Measurements from ENCODE around the gene CD93. TPM values are rescaled to one million over a fixed set of nuclear protein-coding genes. Genes with fewer than 3 reads are reported as not detected.

The CD93 gene
- polyA plus RNA-seq, 4 donors = 35.7 to 43.9 (median 40.6) TPM

DNA sequence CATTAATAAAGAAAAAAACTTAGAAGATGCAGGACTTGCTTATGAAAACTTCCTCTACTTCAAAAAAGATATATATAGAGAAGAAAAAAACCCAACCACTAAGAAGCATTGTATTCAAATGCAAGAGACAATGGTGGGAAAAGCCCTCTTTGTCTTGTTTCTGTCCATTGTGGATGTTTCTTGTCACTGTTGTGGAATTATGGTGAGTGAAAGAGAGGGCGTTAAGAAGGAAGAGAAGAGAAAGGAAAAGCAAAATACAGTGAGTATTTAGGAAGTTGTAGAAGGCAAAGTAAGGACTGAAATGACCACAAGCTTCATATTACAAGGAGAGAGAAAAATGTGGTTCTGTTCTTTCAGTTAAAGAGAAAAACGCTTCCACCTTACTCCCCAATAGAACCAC, 22.5 kb downstream of the CD93 start:
- DNase-seq (ENCODE audit: low read depth in 4 of 4, low spot score in 2 of 4) = no peak

DNA sequence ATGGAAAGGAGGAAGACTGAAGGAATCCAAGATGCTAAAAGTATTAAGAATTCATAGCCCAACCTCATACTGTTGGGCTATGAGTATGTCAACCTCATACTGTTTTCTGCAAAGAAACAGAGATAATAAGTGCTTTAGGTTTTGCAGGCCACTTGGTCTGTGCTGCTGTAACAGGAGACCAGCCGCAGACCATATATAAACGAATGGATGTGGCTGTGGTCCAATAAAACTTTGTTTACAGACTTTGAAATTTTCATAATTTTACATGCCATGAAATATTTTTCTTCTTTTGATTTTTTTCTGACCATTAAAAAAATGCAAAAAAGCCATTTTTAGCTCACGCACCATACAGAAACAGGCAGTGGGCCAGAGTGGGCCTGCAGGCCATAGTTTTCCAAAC, 23.0 kb downstream of the CD93 start:
- no peak for DNase-seq (ENCODE audit: low read depth in 4 of 4, low spot score in 2 of 4)

DNA sequence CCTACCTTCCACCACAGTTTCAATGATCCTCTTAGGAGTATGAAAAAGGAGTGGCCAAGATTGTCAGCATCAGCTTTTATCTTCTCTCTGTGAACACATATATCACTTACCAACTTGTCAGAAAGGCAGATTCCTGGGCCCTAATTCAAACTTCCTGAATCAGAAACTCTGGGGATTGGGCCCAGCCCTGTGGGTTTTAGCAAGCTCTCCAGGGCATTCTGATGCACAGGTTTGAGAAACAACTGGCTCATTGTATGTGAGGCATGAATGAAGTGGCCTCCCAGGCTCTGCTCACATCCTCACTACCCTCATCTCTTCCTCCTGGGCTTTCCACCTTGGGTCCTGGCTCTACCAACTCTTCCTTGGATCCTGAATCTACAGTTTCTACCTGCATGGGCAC, 23.5 kb downstream of the CD93 start:
- DNase-seq (ENCODE audit: low read depth in 4 of 4, low spot score in 2 of 4) = no peak

DNA sequence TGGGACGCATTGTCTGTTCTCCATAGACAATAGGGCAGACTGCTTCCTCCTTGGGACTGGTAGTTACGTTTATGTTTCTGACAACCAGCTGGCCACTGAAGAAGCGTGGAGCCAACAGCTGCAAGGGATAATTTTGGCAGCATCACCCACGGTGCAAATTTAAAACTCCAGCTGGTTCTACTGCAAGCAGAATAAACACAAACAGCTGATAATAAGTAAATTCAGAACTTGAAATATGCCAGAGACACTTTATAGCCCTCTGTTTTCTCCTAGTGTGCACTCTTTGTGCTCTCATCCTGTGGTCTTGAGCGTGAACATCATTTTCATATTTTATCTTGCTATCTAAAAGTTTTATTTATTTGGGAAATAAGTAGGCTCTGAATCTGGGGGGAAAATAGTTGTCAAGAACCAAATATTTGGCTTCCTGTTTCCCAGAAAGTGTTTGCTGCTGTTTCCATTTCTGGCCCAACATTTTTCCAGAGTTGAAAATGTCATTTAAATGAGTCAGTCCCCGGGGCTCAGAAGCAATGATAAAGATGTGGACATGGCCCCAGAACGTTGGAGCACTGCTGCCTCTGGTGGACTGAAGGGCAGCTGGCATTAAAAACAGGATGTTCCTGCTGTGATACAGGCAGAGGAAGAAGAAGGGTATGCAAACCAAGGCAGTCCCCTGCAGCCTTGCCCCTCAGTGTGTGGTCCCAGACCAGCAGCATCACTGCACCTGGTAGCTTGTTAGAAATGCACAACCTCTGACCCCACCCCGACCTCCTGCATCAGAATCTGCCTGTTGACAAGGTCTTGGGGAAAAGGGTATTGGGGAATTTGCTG, 24.2 kb downstream of the CD93 start:
- peak in 1 of 4 donors; percentile 52 for DNase-seq (ENCODE audit: low read depth in 4 of 4, low spot score in 2 of 4)

DNA sequence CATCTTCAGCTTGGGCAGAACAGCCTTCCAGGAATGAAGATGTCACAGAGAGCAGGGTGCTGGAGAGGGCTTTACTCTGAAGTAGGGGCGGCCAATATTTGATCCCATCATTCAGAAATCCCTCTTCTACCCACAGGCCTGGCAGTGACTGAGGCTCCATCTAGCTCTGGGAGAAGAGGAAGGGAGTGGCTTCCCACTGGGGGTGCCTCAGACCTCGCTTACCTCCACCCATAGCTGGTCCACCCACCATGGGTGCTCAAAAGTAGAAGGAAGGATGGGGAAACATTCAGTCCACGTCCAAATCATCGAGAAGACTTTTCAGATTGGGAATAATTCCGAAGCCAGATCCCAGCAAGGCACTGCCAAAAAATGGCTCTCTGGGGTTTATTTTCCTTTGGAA, 24.9 kb downstream of the CD93 start:
- DNase-seq (ENCODE audit: low read depth in 4 of 4, low spot score in 2 of 4) = no peak

DNA sequence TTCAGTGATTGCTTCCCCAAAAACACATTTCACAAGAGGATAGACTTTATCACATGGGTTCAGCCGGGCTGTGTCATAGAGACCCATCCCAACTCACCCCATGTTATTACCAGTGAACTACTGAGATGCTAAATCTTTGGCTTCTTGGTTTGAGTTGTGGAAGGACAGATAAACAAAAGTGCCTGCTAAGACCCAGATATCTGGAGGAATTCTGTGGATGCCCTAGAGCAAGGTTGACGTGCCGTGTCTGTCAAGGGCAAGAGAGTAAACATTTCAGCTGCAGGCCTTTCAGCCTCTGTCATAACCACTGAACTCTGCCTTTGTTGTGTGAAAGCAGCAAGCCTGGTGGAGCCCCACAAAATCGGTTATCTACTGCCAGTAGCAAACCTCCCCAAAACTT, 25.5 kb downstream of the CD93 start:
- DNase-seq (ENCODE audit: low read depth in 4 of 4, low spot score in 2 of 4) = no peak

DNA sequence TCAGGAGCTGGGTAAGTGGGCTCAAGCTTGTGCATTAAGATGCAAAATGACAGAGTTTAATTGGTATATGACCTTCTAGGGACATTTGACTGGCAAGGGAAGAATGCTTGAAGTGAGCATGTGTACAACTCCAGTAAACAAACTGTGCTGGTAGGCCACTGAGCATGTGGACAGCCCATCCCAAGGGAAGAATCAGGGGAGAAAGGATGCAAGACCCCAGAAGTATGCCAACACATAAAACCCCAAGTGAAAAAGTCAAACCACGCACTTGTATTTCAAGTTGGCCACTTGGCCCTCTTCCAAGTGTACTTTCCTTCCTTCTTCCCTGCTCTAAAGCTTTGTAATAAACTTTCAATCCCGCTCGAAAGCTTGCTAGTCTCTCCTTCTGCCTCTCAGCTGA, 26.3 kb downstream of the CD93 start:
- no peak for DNase-seq (ENCODE audit: low read depth in 4 of 4, low spot score in 2 of 4)

GRCh38 chr20:23059001-23059400, 27.1 kb downstream of the CD93 start:
- DNase-seq (ENCODE audit: low read depth in 4 of 4, low spot score in 2 of 4) = no peak

DNA sequence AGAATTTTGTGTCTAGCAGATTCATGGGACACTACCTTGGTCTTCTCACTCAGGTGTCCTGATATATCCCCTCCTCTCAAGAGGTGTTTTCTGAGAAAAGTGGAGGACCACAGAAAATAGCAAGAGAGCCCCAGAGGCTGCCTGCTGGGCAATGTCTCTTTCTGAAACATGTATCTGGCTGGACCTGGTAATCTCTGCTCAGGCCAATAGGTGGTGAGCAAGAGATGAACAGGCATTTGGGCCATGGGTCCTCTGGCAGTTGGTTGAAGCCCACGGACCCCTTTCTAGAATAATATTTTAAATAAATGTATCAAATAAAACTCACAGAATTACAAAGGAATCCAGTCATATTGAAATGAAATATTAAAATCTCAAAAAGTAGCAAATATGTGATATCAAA, 27.9 kb downstream of the CD93 start:
- DNase-seq (ENCODE audit: low read depth in 4 of 4, low spot score in 2 of 4) = no peak

GRCh38 chr20:23052904-23053303, 33.2 kb downstream of the CD93 start:
- no peak for DNase-seq (ENCODE audit: low read depth in 4 of 4, low spot score in 2 of 4)

GRCh38 chr20:23050847-23051627, 35.1 kb downstream of the CD93 start:
- DNase-seq (ENCODE audit: low read depth in 4 of 4, low spot score in 2 of 4) = peak in 2 of 4 donors; percentile 63 to 73

DNA sequence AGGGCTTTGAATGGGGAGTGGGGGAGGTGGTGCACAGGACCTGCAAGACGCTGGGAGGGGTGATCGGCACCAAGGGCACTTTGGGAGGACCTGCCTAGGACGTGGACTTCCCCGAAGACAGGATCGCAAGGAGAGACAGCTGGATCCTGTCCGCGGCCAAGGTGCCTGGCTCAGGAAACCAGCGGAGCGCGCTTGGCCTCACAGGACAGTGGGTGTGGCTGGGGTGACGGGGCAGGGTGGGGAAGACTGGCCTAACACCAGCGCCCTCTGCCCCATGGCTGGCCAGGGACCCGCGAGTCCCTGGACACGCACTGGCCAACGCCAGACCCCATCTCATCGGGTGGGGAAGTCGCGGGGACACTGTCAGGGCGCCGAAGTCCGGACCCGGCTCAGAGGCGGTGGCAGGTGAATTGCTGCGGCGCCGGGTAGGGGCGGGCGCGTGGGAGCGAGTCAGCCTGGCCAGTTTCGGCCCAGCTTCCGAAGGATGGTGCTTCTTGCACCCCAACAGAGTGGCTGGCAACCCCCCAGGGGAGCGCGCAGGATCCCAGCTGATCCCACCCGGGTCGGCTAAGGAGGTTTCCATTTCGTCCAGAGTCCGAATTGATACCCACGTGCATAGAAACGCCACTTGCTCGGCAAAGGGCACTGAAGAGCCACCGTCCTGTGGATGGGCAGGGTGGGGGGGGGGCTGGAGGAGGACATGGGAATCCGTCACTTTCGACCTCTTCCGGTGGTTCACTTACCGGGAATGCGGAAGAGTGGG, 35.9 kb downstream of the CD93 start:
- no peak for DNase-seq (ENCODE audit: low read depth in 4 of 4, low spot score in 2 of 4)

DNA sequence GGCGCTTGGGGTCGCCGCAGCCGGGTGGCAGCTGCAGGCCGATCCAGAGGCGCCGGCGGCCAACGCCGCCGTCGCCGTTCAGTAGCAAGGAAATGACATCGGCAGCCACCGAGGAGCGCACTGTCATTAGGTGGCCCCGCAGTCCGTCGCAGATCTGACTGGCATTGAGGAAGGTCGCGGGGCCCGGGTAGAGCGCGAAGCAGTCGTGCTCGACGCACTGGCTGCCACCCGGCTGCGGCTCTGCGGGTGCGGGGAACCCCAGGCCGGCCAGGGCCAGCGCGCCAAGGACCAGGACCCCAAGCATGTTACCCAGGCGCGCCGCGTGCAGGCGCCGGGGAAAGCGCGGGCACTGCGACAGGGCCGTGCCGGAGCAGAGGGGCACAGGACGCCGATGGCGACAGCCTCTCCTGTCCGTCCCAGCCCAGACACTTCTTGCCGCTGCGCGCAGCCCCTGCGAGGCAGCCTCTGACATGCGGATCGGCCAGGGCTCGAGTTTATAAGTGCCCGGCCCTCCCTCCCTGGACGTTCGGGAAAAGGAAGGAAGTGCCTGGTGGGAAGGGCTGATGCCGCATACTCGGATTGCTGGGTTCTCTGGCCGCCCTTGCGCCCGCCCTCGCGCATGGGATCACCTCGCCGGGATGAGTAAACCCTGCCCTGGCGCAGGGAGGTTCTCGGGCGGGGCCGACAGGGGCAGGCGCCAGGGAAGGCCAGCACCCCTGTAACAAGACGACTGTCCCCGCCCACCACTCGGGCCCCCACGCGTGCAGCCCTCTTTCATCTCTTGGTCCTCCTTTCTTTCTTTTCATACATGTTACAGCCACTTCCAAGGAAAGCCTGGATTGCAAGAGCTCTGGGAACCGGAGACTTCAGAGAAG, 36.7 kb downstream of the CD93 start, which contains the start of gene THBD:
THBD (minus strand) TSS at position 472 of the 875 bp plus-strand sequence; CDS start at position 304, 168 bp downstream.
- DNase-seq (ENCODE audit: low read depth in 4 of 4, low spot score in 2 of 4) = no peak

- DNase-seq (ENCODE audit: low read depth in 4 of 4, low spot score in 2 of 4) = no peak
Measured at GRCh38 chr20:23048283-23049200, 37.6 kb downstream of the CD93 start.

DNA sequence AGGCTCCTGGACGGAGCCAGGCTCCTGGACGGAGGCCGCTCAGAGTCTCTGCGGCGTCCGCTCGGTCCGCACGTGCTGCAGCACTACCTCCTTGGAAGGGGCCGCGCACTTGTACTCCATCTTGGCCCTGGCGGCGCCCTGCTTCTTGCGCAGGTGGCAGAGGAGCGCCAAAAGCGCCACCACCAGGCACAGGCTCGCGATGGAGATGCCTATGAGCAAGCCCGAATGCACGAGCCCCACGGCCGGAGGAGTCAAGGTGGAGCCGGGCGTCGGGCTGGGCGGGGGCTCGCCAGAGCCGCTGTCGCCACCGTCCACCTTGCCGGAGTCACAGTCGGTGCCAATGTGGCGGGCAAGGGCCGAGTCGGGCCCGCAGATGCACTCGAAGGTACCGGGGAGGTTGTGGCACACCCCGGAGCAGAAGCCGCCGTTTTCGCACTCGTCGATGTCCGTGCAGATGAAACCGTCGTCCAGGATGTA, 38.3 kb downstream of the CD93 start:
- DNase-seq (ENCODE audit: low read depth in 4 of 4, low spot score in 2 of 4) = no peak

- no peak for DNase-seq (ENCODE audit: low read depth in 4 of 4, low spot score in 2 of 4)
Measured at GRCh38 chr20:23047001-23047737, 39.0 kb downstream of the CD93 start.

GRCh38 chr20:23046431-23046830, 39.7 kb downstream of the CD93 start:
- DNase-seq (ENCODE audit: low read depth in 4 of 4, low spot score in 2 of 4) = no peak

DNA sequence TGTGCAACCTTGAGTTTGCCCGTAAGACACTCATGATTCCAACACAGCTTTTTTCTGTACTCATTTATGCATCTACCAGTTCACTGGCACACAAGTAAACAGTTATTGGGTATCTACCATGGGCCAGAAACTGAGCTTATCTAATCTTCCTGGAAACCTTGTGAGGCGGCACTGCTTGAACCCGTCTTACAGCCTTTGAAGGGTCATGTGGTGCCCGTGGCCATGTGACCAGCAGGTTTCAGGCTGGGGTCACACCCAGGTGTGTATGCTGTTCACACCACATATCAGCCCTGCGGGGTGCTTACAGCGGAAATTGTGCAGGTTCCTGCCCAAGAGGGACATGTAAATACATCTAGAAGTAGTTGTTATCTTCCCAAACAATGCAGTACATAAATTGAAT, 42.7 kb downstream of the CD93 start:
- DNase-seq (ENCODE audit: low read depth in 4 of 4, low spot score in 2 of 4) = no peak
